SK-N-SH (cell line): ENCODE results near the gene RBP2. TPM values are rescaled to one million over a fixed set of nuclear protein-coding genes. Genes with fewer than 3 reads are reported as not detected.

Experiments
- CTCF ChIA-PET: fragments of 300-600, 350-600 bp; formaldehyde crosslinking; extraction: SDS; loops from one replicate; lab custom pipeline; 2021; lab: Yijun Ruan, JAX
- POLR2A ChIA-PET: fragments of 350-600 bp; sonication (Branson Sonifier 250); formaldehyde crosslinking; extraction: SDS; loops from one replicate; lab custom pipeline; 2020; ENCODE audit warnings: antibody characterized with exemption, inconsistent platforms; lab: Yijun Ruan, JAX
- DNase-seq: peaks from one replicate; pipeline ENCODE4 v3.0.0; 2012
- H2AFZ ChIP-seq: fragments of 200-600 bp; sonication (generic); 2 replicates; pipeline ENCODE4 v1.8.1; 2016; ENCODE audit warnings: antibody characterized with exemption, mild to moderate bottlenecking, low read depth
- H3F3A ChIP-seq: fragments of 200-600 bp; sonication (generic); replicated peaks from 2 replicates; pipeline ENCODE3; 2016; ENCODE audit warnings: antibody characterized with exemption, mild to moderate bottlenecking; ENCODE audit not compliant: insufficient read depth
- H3K27ac ChIP-seq, 2 experiments: fragments of 200-500 bp in 1 of 2; fragments of 200-600 bp in 1 of 2; sonication (Bioruptor generic) in 1 of 2; sonication (generic), shearing (Covaris generic) in 1 of 2; 2 replicates each; pipeline versions ENCODE4 v1.5.1 to v1.6.1; 2014 to 2016; ENCODE audit warnings: low read depth in 2 of 2, inconsistent platforms in 1 of 2, low read length in 1 of 2, mild to moderate bottlenecking in 1 of 2, mixed read lengths in 1 of 2
- H3K27me3 ChIP-seq: fragments of 200-600 bp; sonication (generic), shearing (Covaris generic); 2 replicates; pipeline ENCODE4 v1.6.1; 2016; ENCODE audit warnings: mixed run types; ENCODE audit not compliant: insufficient read depth
- H3K36me3 ChIP-seq, 2 experiments: fragments of 200-500 bp in 1 of 2; fragments of 200-600 bp in 1 of 2; sonication (Bioruptor generic) in 1 of 2; sonication (generic) in 1 of 2; replicated peaks in 1 of 2; 2 replicates each; pipeline versions ENCODE3 to v1.5.1; 2014 to 2016; ENCODE audit warnings: low read length in 1 of 2, mild to moderate bottlenecking in 1 of 2; ENCODE audit not compliant: insufficient read depth in 2 of 2, control insufficient read depth in 1 of 2
- H3K4me1 ChIP-seq, 2 experiments: fragments of 200-500 bp in 1 of 2; fragments of 200-600 bp in 1 of 2; sonication (Bioruptor generic) in 1 of 2; sonication (generic), shearing (Covaris generic) in 1 of 2; 2 replicates each; pipeline versions ENCODE4 v1.5.1 to v1.6.1; 2014 to 2016; ENCODE audit warnings: low read depth in 1 of 2, low read length in 1 of 2, mixed run types in 1 of 2; ENCODE audit not compliant: insufficient read depth in 2 of 2, control insufficient read depth in 1 of 2
- H3K4me2 ChIP-seq: fragments of 200-600 bp; sonication (generic), shearing (Covaris generic); 2 replicates; pipeline ENCODE4 v1.6.1; 2017; ENCODE audit warnings: mixed run types
- H3K4me3 ChIP-seq, 2 experiments: fragments of 200-500 bp in 1 of 2; fragments of 200-600 bp in 1 of 2; sonication (Bioruptor generic) in 1 of 2; sonication (generic), shearing (Covaris generic) in 1 of 2; 2 replicates each; pipeline versions ENCODE4 v1.5.1 to v1.8.1; 2014 to 2016; ENCODE audit warnings: low read depth in 2 of 2, inconsistent platforms in 1 of 2, low read length in 1 of 2, mild to moderate bottlenecking in 1 of 2, mixed read lengths in 1 of 2, moderate library complexity in 1 of 2
- H3K79me2 ChIP-seq: fragments of 200-600 bp; sonication (generic); 2 replicates; pipeline ENCODE4 v1.8.1; 2017; ENCODE audit warnings: mild to moderate bottlenecking; ENCODE audit not compliant: insufficient read depth
- H3K9ac ChIP-seq: fragments of 200-600 bp; sonication (generic); 2 replicates; pipeline ENCODE4 v1.6.1; 2017; ENCODE audit warnings: mixed run types
- H3K9me2 ChIP-seq: fragments of 200-600 bp; sonication (generic); 2 replicates; pipeline ENCODE4 v1.6.1; 2017; ENCODE audit warnings: mixed run types
- H3K9me3 ChIP-seq: fragments of 200-600 bp; sonication (generic); 2 replicates; pipeline ENCODE4 v1.6.1; 2017; ENCODE audit warnings: mixed run types, mild to moderate bottlenecking, moderate library complexity
- H4K20me1 ChIP-seq: fragments of 200-600 bp; sonication (generic); 2 replicates; pipeline ENCODE4 v1.6.1; 2017; ENCODE audit warnings: mild to moderate bottlenecking, mixed run types; ENCODE audit not compliant: insufficient read depth
- EZH2phosphoT487 ChIP-seq: fragments of 200-600 bp; sonication (generic); IDR thresholded peaks from 2 replicates; pipeline ENCODE4 v1.6.1; 2017; ENCODE audit warnings: low read depth, mixed run types, mild to moderate bottlenecking, antibody characterized with exemption, moderate library complexity, borderline replicate concordance
- FOSL2 ChIP-seq: IDR thresholded peaks from 2 replicates; pipeline ENCODE4 v1.4.0; 2012; ENCODE audit warnings: low read depth, mild to moderate bottlenecking, moderate library complexity, borderline replicate concordance
- JUND ChIP-seq: IDR thresholded peaks from 2 replicates; pipeline ENCODE4 v1.4.0; 2012
- MXI1 ChIP-seq: IDR thresholded peaks from 2 replicates; pipeline ENCODE4 v1.6.1; 2012; ENCODE audit warnings: mild to moderate bottlenecking, low read depth, low read length, improper control_type of control experiment
- NFIC ChIP-seq: IDR thresholded peaks from 2 replicates; pipeline ENCODE4 v1.4.0; 2012; ENCODE audit warnings: borderline replicate concordance
- RAD21 ChIP-seq: IDR thresholded peaks from 2 replicates; pipeline ENCODE4 v1.6.1; 2012; ENCODE audit warnings: mild to moderate bottlenecking, low read length
- RCOR1 ChIP-seq: fragments of 150-350 bp; IDR thresholded peaks from 2 replicates; pipeline ENCODE4 v1.6.1; 2017; ENCODE audit warnings: antibody characterized with exemption, low read length
- RFX5 ChIP-seq: IDR thresholded peaks from 2 replicates; pipeline ENCODE4 v1.6.1; 2012; ENCODE audit warnings: mild to moderate bottlenecking, improper control_type of control experiment, low read length
- RXRA ChIP-seq: IDR thresholded peaks from 2 replicates; pipeline ENCODE4 v1.4.0; 2012; ENCODE audit warnings: low read depth, mild to moderate bottlenecking, borderline replicate concordance
- TAF1 ChIP-seq: IDR thresholded peaks from 2 replicates; pipeline ENCODE4 v1.6.1; 2012; ENCODE audit warnings: low read depth, mild to moderate bottlenecking, low read length, moderate library complexity, borderline replicate concordance
- TCF12 ChIP-seq: IDR thresholded peaks from 2 replicates; pipeline ENCODE4 v1.4.0; 2012
- WGBS: methylation state at CpG from one replicate; pipeline ENCODE4 v1.1.6; 2017; ENCODE audit warnings: low lambda C conversion rate; 5-methylcytosine and 5-hydroxymethylcytosine counted together
- polyA plus RNA-seq, 3 experiments: library from polyadenylated mRNA; depleted of rRNA; stranded (reverse); fragments of >200 nt; gene quantifications; 2 replicates each; pipeline ENCODE4 v1.2.3, GENCODE V29; 2012
- TF ChIP-seq, protein P1 (sequence below): fragments of 200-600 bp; sonication (generic); IDR thresholded peaks from 2 replicates; pipeline ENCODE4 v1.6.1; 2017; ENCODE audit warnings: antibody characterized with exemption, mild to moderate bottlenecking, moderate library complexity
- TF ChIP-seq, protein P2 (sequence below): IDR thresholded peaks from 2 replicates; pipeline ENCODE4 v1.4.0; 2012; ENCODE audit warnings: low read depth
- TF ChIP-seq, protein P3 (sequence below): IDR thresholded peaks from 2 replicates; pipeline ENCODE4; 2012
- TF ChIP-seq, protein P4 (sequence below): fragments of 150-350 bp; IDR thresholded peaks from 2 replicates; pipeline ENCODE4 v1.6.1; 2017; ENCODE audit warnings: antibody characterized with exemption, low read length, low read depth, borderline replicate concordance

Gene RBP2
- polyA plus RNA-seq, 1 of the 3 experiments (the other 2 are of a cell fraction) = not detected

DNA sequence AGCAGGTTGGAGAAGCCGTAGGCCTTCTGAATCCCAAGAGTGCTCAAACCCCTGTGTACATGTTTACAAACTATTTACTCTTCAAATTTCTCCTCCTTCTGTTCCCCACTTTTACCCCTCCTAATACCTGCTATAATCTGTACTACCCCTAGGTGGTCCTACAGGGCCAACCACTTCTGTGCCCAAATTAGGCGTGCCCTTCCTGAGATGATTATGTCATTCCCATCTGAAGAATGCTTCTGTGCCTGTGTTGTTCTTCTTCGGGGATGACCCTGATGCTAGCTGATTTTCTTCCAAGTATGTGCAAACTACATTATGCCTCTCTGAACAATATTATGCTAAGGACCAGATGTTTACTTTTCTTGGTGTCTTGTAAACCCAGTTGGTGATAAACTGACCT, 20.5 kb downstream of the RBP2 start:
- Histone ChIP-seq H3K36me3 (no peaks in the 10 kb centered on the region), H4K20me1 (no peaks in the 10 kb centered on the region), H3K27ac (no peak overlapping the region), H3K79me2 (no peaks in the 10 kb centered on the region), H2AFZ (no peak overlapping the region), H3K9me3 (no peaks in the 10 kb centered on the region), H3K9me2 (no peaks in the 10 kb centered on the region), H3K4me1 (peaks cover 0 to 6% of the 10 kb centered on the region in 2 experiments; a peak in 2 of 4 replicates), H3K4me2 (no peak overlapping the region), H3K9ac (no peak overlapping the region), H3K4me3 (no peak overlapping the region), H3K27me3 (no peaks in the 10 kb centered on the region), H3F3A (no peaks in the 10 kb centered on the region)
- ChIA-PET CTCF (interaction anchor here (2.7 kb wide), 1 partner anchor 106 kb away, joined by 12 read pairs; no protein-coding TSS in a partner anchor), POLR2A (no interaction called here)
- WGBS = 80% methylated on average over 3 of the region's 3 CpGs
- TF ChIP-seq, protein P1, sequence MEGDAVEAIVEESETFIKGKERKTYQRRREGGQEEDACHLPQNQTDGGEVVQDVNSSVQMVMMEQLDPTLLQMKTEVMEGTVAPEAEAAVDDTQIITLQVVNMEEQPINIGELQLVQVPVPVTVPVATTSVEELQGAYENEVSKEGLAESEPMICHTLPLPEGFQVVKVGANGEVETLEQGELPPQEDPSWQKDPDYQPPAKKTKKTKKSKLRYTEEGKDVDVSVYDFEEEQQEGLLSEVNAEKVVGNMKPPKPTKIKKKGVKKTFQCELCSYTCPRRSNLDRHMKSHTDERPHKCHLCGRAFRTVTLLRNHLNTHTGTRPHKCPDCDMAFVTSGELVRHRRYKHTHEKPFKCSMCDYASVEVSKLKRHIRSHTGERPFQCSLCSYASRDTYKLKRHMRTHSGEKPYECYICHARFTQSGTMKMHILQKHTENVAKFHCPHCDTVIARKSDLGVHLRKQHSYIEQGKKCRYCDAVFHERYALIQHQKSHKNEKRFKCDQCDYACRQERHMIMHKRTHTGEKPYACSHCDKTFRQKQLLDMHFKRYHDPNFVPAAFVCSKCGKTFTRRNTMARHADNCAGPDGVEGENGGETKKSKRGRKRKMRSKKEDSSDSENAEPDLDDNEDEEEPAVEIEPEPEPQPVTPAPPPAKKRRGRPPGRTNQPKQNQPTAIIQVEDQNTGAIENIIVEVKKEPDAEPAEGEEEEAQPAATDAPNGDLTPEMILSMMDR = 0 out of 2 replicates have a peak, but pooled peaks have one; percentile 16
- TF ChIP-seq RAD21 (peak; percentile 22; the same call in 1 of the 2 replicates), RFX5 (no peak), TCF12 (no peak), FOSL2 (no peak)
- TF ChIP-seq, protein P2, sequence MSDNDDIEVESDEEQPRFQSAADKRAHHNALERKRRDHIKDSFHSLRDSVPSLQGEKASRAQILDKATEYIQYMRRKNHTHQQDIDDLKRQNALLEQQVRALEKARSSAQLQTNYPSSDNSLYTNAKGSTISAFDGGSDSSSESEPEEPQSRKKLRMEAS = no peak
- DNase-seq = peak; percentile 26

DNA sequence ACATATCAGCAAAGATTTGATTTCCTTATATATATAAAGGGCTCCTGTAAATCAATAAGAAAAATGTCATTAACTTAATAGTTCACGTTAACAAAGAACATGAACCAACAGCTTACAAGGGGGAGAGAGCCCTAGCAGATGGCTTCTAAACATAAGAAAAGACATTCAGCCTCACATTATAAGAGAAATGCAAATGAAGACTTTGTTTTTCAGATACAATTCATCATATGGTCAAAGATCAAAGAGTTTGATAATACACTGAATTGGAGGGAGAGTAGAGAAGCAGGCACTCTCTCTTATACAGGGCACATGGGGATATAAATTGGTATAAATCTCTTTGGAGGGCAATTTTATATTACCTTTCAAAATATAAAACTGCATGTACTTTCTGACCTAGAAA, 21.1 kb downstream of the RBP2 start:
- Histone ChIP-seq H3K27ac (no peak overlapping the region), H3K9me2 (no peaks in the 10 kb centered on the region), H3K4me2 (no peak overlapping the region), H3K4me3 (no peak overlapping the region), H3K79me2 (no peaks in the 10 kb centered on the region), H3K36me3 (no peaks in the 10 kb centered on the region), H3K4me1 (no peaks in the 10 kb centered on the region; a peak in 2 of 4 replicates), H4K20me1 (no peaks in the 10 kb centered on the region), H3K9ac (no peak overlapping the region), H3F3A (no peaks in the 10 kb centered on the region), H3K27me3 (no peaks in the 10 kb centered on the region), H2AFZ (no peak overlapping the region), H3K9me3 (no peaks in the 10 kb centered on the region)
- no peak for DNase-seq
- CTCF ChIA-PET = interaction anchor here (1.5 to 2.7 kb wide), 2 partner anchors 27 to 106 kb away, joined by 4 to 12 read pairs; no protein-coding TSS in a partner anchor
- TF ChIP-seq, protein P3, sequence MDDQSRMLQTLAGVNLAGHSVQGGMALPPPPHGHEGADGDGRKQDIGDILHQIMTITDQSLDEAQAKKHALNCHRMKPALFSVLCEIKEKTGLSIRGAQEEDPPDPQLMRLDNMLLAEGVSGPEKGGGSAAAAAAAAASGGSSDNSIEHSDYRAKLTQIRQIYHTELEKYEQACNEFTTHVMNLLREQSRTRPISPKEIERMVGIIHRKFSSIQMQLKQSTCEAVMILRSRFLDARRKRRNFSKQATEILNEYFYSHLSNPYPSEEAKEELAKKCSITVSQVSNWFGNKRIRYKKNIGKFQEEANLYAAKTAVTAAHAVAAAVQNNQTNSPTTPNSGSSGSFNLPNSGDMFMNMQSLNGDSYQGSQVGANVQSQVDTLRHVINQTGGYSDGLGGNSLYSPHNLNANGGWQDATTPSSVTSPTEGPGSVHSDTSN = no peak
- TF ChIP-seq MXI1 (no peak), TAF1 (no peak), NFIC (no peak), EZH2phosphoT487 (no peak), RCOR1 (no peak), RXRA (no peak), JUND (no peak)
- TF ChIP-seq, protein P4, sequence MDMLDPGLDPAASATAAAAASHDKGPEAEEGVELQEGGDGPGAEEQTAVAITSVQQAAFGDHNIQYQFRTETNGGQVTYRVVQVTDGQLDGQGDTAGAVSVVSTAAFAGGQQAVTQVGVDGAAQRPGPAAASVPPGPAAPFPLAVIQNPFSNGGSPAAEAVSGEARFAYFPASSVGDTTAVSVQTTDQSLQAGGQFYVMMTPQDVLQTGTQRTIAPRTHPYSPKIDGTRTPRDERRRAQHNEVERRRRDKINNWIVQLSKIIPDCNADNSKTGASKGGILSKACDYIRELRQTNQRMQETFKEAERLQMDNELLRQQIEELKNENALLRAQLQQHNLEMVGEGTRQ = no peak
- TF ChIP-seq, protein P1 = no peak
- 62% methylated on average over 1 of the region's 1 CpG for WGBS
- POLR2A ChIA-PET = no interaction called here
